Activated naive CD4-positive, alpha-beta T cell treated with anti-CD3 and anti-CD28 coated beads, Interleukin-2, amount 50 U/mL, for 16 hours (primary cell): Measurements from ENCODE around the gene DNAJC18.
"Not testable (repeated sequence)": the region's sequence is repeated elsewhere in the genome, so short reads cannot be mapped to it uniquely, and the experiment has no call there.

Source experiments
- DNase-seq: peaks from one replicate; pipeline ENCODE4 v3.0.0-alpha.2; 2020

Gene DNAJC18

DNA sequence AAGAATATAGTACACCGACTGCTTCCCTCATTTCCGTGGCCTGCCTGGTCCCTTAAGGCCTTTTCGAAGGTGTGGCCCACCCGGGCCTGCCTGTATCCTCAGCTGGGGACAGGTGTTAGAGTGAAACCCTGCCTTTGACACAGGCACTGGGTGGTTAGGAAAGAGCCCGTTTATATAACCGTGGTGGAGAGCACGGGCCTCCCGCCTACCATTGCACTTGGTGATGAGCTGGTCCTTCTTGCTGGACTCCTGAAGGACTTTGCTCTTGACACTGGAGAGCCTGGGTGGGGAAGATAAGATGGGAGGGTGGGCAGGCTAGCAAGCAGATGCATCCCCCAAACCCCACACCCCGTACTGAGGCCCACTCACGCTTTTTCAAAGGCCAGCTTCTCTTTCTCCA lies 37.8 kb downstream of the DNAJC18 start:
- DNase-seq = no peak

GRCh38 chr5:139399501-139400121 lies 39.7 kb downstream of the DNAJC18 start:
- no peak for DNase-seq

DNA sequence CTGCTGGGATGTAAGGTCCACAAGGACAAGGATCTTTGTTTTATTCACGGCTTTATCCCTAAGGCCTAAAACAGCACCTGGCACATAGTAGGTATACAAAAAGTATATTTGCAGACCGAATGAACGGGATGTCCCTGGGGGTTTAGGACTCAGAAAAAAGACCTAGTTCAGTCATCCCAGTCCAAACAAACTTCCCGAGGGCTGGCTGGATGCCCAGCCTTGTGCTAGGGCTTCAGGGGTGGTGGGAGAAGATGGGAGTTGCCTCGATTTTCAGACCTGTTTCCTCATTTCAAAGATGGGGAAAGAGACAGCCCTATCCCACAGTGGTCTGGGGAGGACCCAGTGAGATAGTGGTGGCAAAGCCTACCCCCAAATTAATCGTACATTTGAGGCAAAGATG lies 41.4 kb downstream of the DNAJC18 start:
- DNase-seq = no peak

DNA sequence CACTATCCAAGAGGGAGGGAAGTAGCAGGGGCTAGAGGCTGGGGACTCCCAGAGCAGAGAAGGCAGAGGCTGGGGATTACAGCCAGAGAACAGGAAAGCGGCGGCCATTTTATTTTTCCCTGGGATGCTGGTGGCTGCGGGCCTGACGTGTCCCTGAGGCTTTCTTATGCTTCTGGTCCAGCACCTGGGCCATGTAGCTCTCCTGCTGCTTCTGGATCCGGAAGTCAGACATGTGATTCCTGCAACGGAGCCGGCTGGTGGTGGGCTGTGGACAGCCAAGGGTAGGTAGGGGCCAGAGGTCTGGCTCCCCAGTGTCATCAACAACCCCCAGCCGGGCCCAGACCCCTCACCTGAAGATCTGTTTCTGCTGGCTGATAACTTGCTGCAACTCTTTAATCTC lies 42.6 kb downstream of the DNAJC18 start:
- no peak for DNase-seq

GRCh38 chr5:139395844-139396640 lies 43.3 kb downstream of the DNAJC18 start:
- no peak for DNase-seq

GRCh38 chr5:139394654-139395566 lies 44.4 kb downstream of the DNAJC18 start, which contains the start of gene PROB1:
PROB1 (minus strand) TSS chr5:139395104; CDS start chr5:139395081, 23 bp downstream.
- no peak for DNase-seq

GRCh38 chr5:139394123-139394653 lies 45.1 kb downstream of the DNAJC18 start:
- peak; percentile 62 for DNase-seq

GRCh38 chr5:139393497-139394122 lies 45.7 kb downstream of the DNAJC18 start:
- DNase-seq = no peak

GRCh38 chr5:139392678-139393496 lies 46.4 kb downstream of the DNAJC18 start:
- peak; percentile 79 for DNase-seq

- no peak for DNase-seq
Observed at GRCh38 chr5:139392324-139392677, 47.0 kb downstream of the DNAJC18 start.

GRCh38 chr5:139391570-139392323 lies 47.6 kb downstream of the DNAJC18 start:
- no peak for DNase-seq

DNA sequence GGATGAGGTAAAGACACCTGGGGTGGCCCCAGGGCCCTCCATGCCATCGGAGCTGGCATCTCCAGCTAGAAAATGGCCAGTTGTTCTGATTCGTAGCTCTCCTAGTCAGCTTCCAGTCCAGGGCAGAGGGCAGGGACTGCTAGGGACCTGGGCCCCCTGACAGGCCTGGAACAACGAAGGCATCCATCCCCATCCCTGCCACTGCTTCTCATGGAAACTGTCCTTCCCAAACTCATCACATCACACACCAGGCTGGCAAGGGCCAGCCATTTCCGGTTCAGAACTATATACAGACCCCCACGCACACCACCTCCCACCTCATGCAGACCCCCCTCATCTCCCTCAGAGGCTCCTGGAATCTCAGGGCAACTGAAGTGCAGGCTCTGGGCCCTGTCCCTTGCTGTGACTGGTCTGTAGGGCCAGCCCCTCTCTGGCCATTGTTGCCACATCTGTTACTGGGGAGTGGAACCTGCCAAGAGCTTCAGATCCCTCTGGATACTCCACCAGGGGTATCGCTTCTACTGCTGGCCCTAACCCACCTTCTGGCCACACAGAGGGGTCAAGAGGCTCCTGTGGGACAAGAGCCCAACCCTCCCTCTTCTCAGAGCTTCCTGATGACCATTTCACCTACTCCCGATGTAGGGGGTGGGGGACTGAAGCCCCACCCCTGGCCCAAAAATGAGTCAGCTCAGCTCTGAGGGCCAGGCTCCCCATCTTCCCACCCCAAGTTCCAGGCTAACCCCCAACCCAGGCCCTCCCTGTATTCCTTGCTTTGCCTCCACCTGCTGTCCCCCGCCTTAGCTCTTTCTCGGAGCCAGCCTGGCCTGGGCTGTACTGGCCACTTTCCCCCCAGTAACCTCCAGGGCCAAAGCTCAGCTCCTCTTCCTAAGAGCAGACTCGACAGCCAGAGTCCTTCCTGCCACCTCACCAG lies 48.4 kb downstream of the DNAJC18 start:
- no peak for DNase-seq

GRCh38 chr5:139389701-139390638 lies 49.4 kb downstream of the DNAJC18 start, which contains the start of gene MZB1:
MZB1 (minus strand) TSS chr5:139389913; CDS start chr5:139389856, 57 bp downstream.
- DNase-seq = no peak

DNA sequence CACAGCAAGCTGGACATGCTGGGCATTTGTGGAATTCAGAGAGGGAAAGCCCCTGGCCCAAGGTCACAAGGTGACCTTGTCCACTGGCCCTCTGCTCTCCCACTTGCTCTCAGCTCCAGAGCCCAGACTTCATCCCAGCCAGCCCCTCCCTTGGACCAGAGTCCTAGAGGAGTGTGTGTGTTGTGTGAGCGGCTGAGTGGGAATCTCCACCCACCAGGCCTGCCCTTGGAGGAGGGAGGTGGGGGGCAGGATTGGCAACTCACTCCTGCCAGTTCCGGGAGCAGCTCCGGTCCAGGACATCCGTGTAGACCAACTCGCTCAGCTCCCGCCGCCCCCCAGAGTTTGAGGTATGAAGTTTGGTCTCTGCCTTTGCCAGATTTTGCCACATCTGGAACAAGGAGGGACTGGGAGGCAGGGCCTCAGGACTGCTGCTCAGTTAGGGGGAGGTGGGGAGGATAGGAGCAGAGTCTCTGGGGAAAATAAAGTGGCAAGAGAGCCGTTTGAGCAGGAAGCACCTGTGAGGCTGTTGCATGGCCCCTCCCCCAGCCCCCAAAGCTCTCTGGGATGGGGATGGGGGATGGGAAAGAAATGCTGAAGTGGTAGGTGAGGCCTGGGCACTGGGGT lies 51.0 kb downstream of the DNAJC18 start:
- DNase-seq = no peak

- DNase-seq = no peak
Observed at GRCh38 chr5:139387611-139388197, 51.6 kb downstream of the DNAJC18 start.

DNA sequence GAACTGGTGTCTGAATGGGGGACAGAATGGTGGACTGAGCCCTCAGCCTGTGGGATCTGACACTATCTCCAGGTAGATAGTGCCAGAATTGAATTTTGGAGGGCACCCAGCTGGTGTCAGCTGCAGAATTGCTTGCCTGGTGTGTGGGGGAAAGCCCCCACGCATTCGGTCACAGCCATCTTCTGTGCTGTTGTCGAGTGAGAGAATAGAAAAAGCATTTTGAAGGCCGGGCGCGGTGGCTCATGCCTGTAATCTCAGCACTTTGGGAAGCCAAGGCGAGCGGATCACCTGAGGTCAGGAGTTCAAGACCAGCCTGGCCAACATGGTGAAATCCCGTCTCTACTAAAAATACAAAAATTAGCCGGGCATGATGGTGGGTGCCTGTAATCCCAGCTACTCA lies 52.4 kb downstream of the DNAJC18 start:
- not testable (repeated sequence) for DNase-seq

DNA sequence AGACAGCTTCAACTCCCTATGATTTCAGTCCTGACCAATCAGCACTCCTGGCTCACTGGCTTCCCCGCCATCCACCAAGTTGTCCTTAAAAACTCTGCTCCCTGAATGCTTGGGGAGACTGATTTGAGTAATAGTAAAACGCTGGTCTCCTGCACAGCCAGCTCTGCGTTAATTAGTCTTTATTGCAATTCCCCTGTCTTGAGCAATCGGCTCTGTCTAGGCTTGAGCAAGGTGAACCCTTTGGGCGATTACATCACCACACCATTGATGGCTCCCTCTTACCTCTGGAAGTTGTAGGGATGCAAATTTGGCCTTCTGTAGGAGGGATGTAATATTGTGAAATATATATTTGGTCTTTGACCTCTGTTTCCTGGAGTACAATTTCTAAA lies 53.3 kb downstream of the DNAJC18 start:
- DNase-seq = no peak
